Keratinocyte (primary cell): ENCODE results near the gene COA5. TPM values are rescaled to one million over a fixed set of nuclear protein-coding genes. Genes with fewer than 3 reads are reported as not detected.

ENCODE experiments used
- DNase-seq: peaks from one replicate; pipeline ENCODE4 v3.0.0-alpha.2; 2011; ENCODE audit warnings: low read depth, missing footprints, low spot score
- FAIRE-seq: peaks from 2 replicates; lab custom pipeline; 2011; peaks lifted over from hg19 to GRCh38; lab: Jason Lieb, UNC
- H2AFZ ChIP-seq: 2 replicates; pipeline ENCODE4 v1.6.0; 2012; ENCODE audit warnings: low read length, control low read depth, inconsistent platforms; ENCODE audit not compliant: control insufficient read depth
- H3K27ac ChIP-seq: 2 replicates; pipeline ENCODE4 v1.5.1; 2011; ENCODE audit warnings: low read length; ENCODE audit not compliant: control insufficient read depth, insufficient read depth
- H3K27me3 ChIP-seq: 3 replicates; pipeline ENCODE4 v1.6.0; 2011; ENCODE audit warnings: low read length; ENCODE audit not compliant: control insufficient read depth, insufficient read depth; ENCODE audit errors: extremely low read depth
- H3K36me3 ChIP-seq, 2 experiments: 2 replicates in 1 of 2; 3 replicates in 1 of 2; pipeline ENCODE4 v1.5.1; 2011; ENCODE audit warnings: low read length in 2 of 2, mild to moderate bottlenecking in 1 of 2; ENCODE audit not compliant: control insufficient read depth in 2 of 2, insufficient read depth in 2 of 2; ENCODE audit errors: extremely low read depth in 1 of 2
- H3K4me1 ChIP-seq: 3 replicates; pipeline ENCODE4 v1.5.1; 2011; ENCODE audit warnings: low read length; ENCODE audit not compliant: control insufficient read depth, insufficient read depth; ENCODE audit errors: extremely low read depth
- H3K4me2 ChIP-seq: 3 replicates; pipeline ENCODE4 v1.6.0; 2011; ENCODE audit warnings: low read depth, low read length; ENCODE audit not compliant: control insufficient read depth, insufficient read depth; ENCODE audit errors: extremely low read depth
- H3K4me3 ChIP-seq, 3 experiments: fragments of 200-600 bp in 1 of 3; sonication (generic) in 1 of 3; 2 replicates in 2 of 3; 3 replicates in 1 of 3; pipeline ENCODE4 v1.5.1; 2011 to 2016; ENCODE audit warnings: low read length in 3 of 3, mild to moderate bottlenecking in 3 of 3, control low read depth in 2 of 3, inconsistent platforms in 1 of 3, low read depth in 1 of 3, mixed read lengths in 1 of 3, mixed run types in 1 of 3, moderate library complexity in 1 of 3; ENCODE audit not compliant: control insufficient read depth in 2 of 3, insufficient read depth in 2 of 3; ENCODE audit errors: extremely low read depth in 1 of 3
- H3K79me2 ChIP-seq: 2 replicates; pipeline ENCODE4 v1.6.0; 2012; ENCODE audit warnings: low read length; ENCODE audit not compliant: control insufficient read depth, insufficient read depth
- H3K9ac ChIP-seq: 3 replicates; pipeline ENCODE4 v1.6.0; 2011; ENCODE audit warnings: low read length; ENCODE audit not compliant: control insufficient read depth, insufficient read depth; ENCODE audit errors: extremely low read depth
- H3K9me1 ChIP-seq: 3 replicates; pipeline ENCODE4 v1.6.0; 2011; ENCODE audit warnings: low read length; ENCODE audit not compliant: control insufficient read depth, insufficient read depth; ENCODE audit errors: extremely low read depth
- H3K9me3 ChIP-seq: 2 replicates; pipeline ENCODE4 v1.5.1; 2012; ENCODE audit warnings: low read depth, low read length; ENCODE audit not compliant: control insufficient read depth
- H4K20me1 ChIP-seq: 3 replicates; pipeline ENCODE4 v1.6.0; 2011; ENCODE audit warnings: low read length; ENCODE audit not compliant: control insufficient read depth, insufficient read depth; ENCODE audit errors: extremely low read depth
- CTCF ChIP-seq, 3 experiments: IDR thresholded peaks in 1 of 3; conservative IDR thresholded peaks in 1 of 3; optimal IDR thresholded peaks in 1 of 3; 2 replicates in 2 of 3; 3 replicates in 1 of 3; pipeline versions ENCODE3 to v1.5.1; 2011; ENCODE audit warnings: low read length in 3 of 3, mild to moderate bottlenecking in 3 of 3, moderate library complexity in 2 of 3, control low read depth in 1 of 3, inconsistent platforms in 1 of 3; ENCODE audit not compliant: insufficient read depth in 2 of 3; ENCODE audit errors: extremely low read depth in 1 of 3
- EZH2 ChIP-seq: IDR thresholded peaks from one replicate; pipeline ENCODE4 v1.6.1; 2012; ENCODE audit warnings: inconsistent platforms, mild to moderate bottlenecking, low read length, moderate library complexity
- dilution Hi-C: fragments of 300-500 bp; cut with MboI; formaldehyde crosslinking; loops from one replicate; pipeline ENCODE4 v1.7.0; 2020; ENCODE audit warnings: low sequenced_read_pairs; ENCODE audit not compliant: extremely low pct_ligation_motif_present
- polyA plus RNA-seq, 5 experiments: library from polyadenylated mRNA; depleted of rRNA in 3 of 5; stranded (reverse) in 3 of 5; stranded (forward) in 1 of 5; unstranded in 1 of 5; fragments of >200 nt; gene quantifications; 1 replicate in 1 of 5; 2 replicates in 3 of 5; 3 replicates in 1 of 5; pipeline versions ENCODE4 v1.2.1 to v1.2.3, GENCODE V29; 2011 to 2012; ENCODE audit warnings: missing spikeins in 2 of 5, low read depth in 1 of 5, low replicate concordance in 1 of 5

Gene COA5
- polyA plus RNA-seq, 1 donor (not counting 4 experiments of a cell fraction or from before 2014, with no cell fraction given), result 25.1 TPM

- Histone ChIP-seq H3K27me3 (no peaks in the 10 kb centered on the region), H4K20me1 (no peaks in the 10 kb centered on the region), H3K4me2 (no peak overlapping the region), H3K4me3 (no peak overlapping the region), H3K9me1 (peaks cover 3% of the 10 kb centered on the region), H3K9ac (no peak overlapping the region), H3K9me3 (no peaks in the 10 kb centered on the region), H3K36me3 (peaks cover 12% of the 10 kb centered on the region in 2 experiments), H2AFZ (no peak overlapping the region), H3K79me2 (peaks cover 56% of the 10 kb centered on the region), H3K27ac (no peak overlapping the region), H3K4me1 (peaks cover 20% of the 10 kb centered on the region)
- TF ChIP-seq CTCF (optimal IDR thresholded peaks at IDR 0.05 in 1 of 3, IDR thresholded peaks at IDR 0.05 in 1 of 3, conservative IDR thresholded peaks at IDR 0.05 in 1 of 3; ENCODE audit: extremely low read depth in 1 of 3, insufficient read depth in 2 of 3, low read length in 3 of 3), result no peak
- no peak for TF ChIP-seq EZH2
- FAIRE-seq (no peak), DNase-seq (no peak)
- dilution Hi-C loops, result no loop called here
Measured at GRCh38 chr2:98605076-98605475, 3.2 kb downstream of the COA5 start.

DNA sequence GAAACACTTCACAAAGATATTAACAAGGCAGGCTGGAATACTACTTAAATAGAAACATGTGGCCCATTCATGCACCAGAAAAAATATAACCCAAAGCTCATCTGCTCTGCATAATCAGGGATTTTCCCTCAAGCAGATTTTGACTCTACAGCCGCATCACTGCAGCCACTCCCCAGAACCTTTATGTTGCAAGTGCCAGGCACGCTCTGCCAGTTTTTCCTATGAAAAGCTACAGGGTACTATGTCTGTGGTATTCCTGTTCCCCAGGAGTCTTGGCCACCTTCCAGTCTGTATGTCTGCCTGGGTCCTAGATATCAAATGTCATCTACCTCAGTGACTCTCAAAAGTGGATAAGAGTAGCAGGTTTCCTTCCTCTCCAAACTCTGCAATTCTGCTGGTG, 3.8 kb downstream of the COA5 start:
- Histone ChIP-seq H3K4me1 (peaks cover 14% of the 10 kb centered on the region), H3K4me2 (no peak overlapping the region), H3K9ac (no peak overlapping the region), H3K27me3 (no peaks in the 10 kb centered on the region), H4K20me1 (no peaks in the 10 kb centered on the region), H3K9me3 (no peaks in the 10 kb centered on the region), H3K27ac (no peak overlapping the region), H3K4me3 (no peak overlapping the region), H3K9me1 (peaks cover 3% of the 10 kb centered on the region), H2AFZ (no peak overlapping the region), H3K79me2 (peaks cover 51% of the 10 kb centered on the region), H3K36me3 (peaks cover 9 to 12% of the 10 kb centered on the region in 2 experiments)
- dilution Hi-C loops, result no loop called here
- DNase-seq, result no peak
- no peak for TF ChIP-seq CTCF (optimal IDR thresholded peaks at IDR 0.05 in 1 of 3, IDR thresholded peaks at IDR 0.05 in 1 of 3, conservative IDR thresholded peaks at IDR 0.05 in 1 of 3; ENCODE audit: extremely low read depth in 1 of 3, insufficient read depth in 2 of 3, low read length in 3 of 3)
- TF ChIP-seq EZH2, result no peak
- FAIRE-seq, result no peak
